Progenitor cell of endocrine pancreas (in vitro differentiated cells): ENCODE data around the gene NLN. TPM values are rescaled to one million over a fixed set of nuclear protein-coding genes. Genes with fewer than 3 reads are reported as not detected.

Experiments used
- total RNA-seq: library from RNA; stranded (reverse); gene quantifications from 2 replicates; pipeline ENCODE4 v1.2.1, GENCODE V29; 2021

The NLN gene
- total RNA-seq, 1 donor from 2014 or later: 65.1 TPM

Other genes with a start within 250 kb of the NLN start
- 12.3 and 13.0 TPM in 2 replicates for gene ADAMTS6, start 240.3 kb upstream of the NLN start, total RNA-seq
- gene CENPK, start 159.0 kb upstream of the NLN start, total RNA-seq: 36.3 and 39.0 TPM in 2 replicates
- 55.5 and 56.9 TPM in 2 replicates for gene PPWD1, start 158.9 kb upstream of the NLN start, total RNA-seq
- 14.9 and 17.1 TPM in 2 replicates for gene TRIM23, start 97.9 kb upstream of the NLN start, total RNA-seq
- 4.0 and 4.2 TPM in 2 replicates for gene SHLD3, start 97.2 kb upstream of the NLN start, total RNA-seq
- 20.8 and 22.8 TPM in 2 replicates for gene TRAPPC13, start 97.2 kb upstream of the NLN start, total RNA-seq
- 7.8 and 10.7 TPM in 2 replicates for gene SGTB, start 96 bp upstream of the NLN start, total RNA-seq
- gene ERBIN, start 204.4 kb downstream of the NLN start, total RNA-seq: 77.4 and 84.6 TPM in 2 replicates